Measurements from ENCODE around the gene STARD10.

GRCh38 chr11:72831521-72832300, 37.9 kb upstream of the STARD10 start:
- no peak for TF ChIP-seq SAFB2 (IDR thresholded peaks at IDR 0.05; ENCODE audit: borderline replicate concordance, low read depth, low read length, severe bottlenecking)
- peak; percentile 92 to 97 (median 96) for TF ChIP-seq CTCF (IDR thresholded peaks at IDR 0.05 in 2 of 3, conservative IDR thresholded peaks at IDR 0.05 in 1 of 3; ENCODE audit: insufficient read depth in 2 of 3, low read depth in 1 of 3, low read length in 3 of 3)
- no peak for TF ChIP-seq FOXO4 (CRISPR knock-in tag; IDR thresholded peaks at IDR 0.05)
- no peak for TF ChIP-seq CHD1 (IDR thresholded peaks at IDR 0.05; ENCODE audit: low read length)
- TF ChIP-seq PHF8 (IDR thresholded peaks at IDR 0.05; ENCODE audit: borderline replicate concordance, low read length) = no peak
- TF ChIP-seq YY1 (IDR thresholded peaks at IDR 0.05; ENCODE audit: borderline replicate concordance in 1 of 3, control insufficient read depth in 1 of 3, extremely low read depth in 1 of 3, insufficient read depth in 3 of 3, insufficient read length in 1 of 3, insufficient replicate concordance in 2 of 3, low read depth in 1 of 3, low read length in 2 of 3) = peak in 2 of 3 experiments; percentile 48 to 53
- TF ChIP-seq ETS1 (conservative IDR thresholded peaks at IDR 0.05; ENCODE audit: control insufficient read depth, low read depth, low read length) = no peak
- TF ChIP-seq POLR2AphosphoS5 (IDR thresholded peaks at IDR 0.05; ENCODE audit: control insufficient read depth, insufficient read depth, low read depth, low read length) = no peak
- TF ChIP-seq REST (IDR thresholded peaks at IDR 0.05; ENCODE audit: borderline replicate concordance) = peak; percentile 93
- no peak for TF ChIP-seq REST (CRISPR knock-in tag; IDR thresholded peaks at IDR 0.05; ENCODE audit: low read depth)

All from K562 (cell line).